ENCODE measurements around the gene TLL2.

Gene TLL2

GRCh38 chr10:96497391-96497790 is 16.3 kb downstream of the TLL2 start:
- no peak overlapping the region for H3K4me3 ChIP-seq (ENCODE audit: low read length, poor library complexity, severe bottlenecking)
- no peaks in the 10 kb centered on the region for H3K9me3 ChIP-seq (ENCODE audit: insufficient read depth, low read depth, low read length)
- no peak overlapping the region for H2AFZ ChIP-seq (ENCODE audit: low read length)
- no peak overlapping the region for H3K4me2 ChIP-seq (ENCODE audit: low read depth, low read length, poor library complexity, severe bottlenecking)
- H3K36me3 ChIP-seq (ENCODE audit: insufficient read depth, low read length): no peaks in the 10 kb centered on the region
- H3K9ac ChIP-seq (ENCODE audit: low read depth, low read length, poor library complexity, severe bottlenecking): no peak overlapping the region
- no peaks in the 10 kb centered on the region for H3K4me1 ChIP-seq (ENCODE audit: insufficient read depth, low read length, poor library complexity, severe bottlenecking)
- H3F3A ChIP-seq (ENCODE audit: low read depth): no peaks in the 10 kb centered on the region
- no peaks in the 10 kb centered on the region for H3K79me2 ChIP-seq (ENCODE audit: insufficient read depth, low read length)
- no peaks in the 10 kb centered on the region for H4K20me1 ChIP-seq (ENCODE audit: insufficient read depth, low read length, poor library complexity, severe bottlenecking)
- H3K27me3 ChIP-seq (ENCODE audit: insufficient read depth, low read length, poor library complexity, severe bottlenecking): no peaks in the 10 kb centered on the region
- TF ChIP-seq EZH2phosphoT487 (IDR thresholded peaks at IDR 0.05; ENCODE audit: borderline replicate concordance): no peak
- no peak for TF ChIP-seq CTCF (conservative IDR thresholded peaks at IDR 0.05; ENCODE audit: low read length)
- H3K9me2 ChIP-seq (replicated peaks; ENCODE audit: low read depth, low read length): no peaks in the 10 kb centered on the region

- Histone ChIP-seq H3K9ac (ENCODE audit: low read depth, low read length, poor library complexity, severe bottlenecking) (no peak overlapping the region), H3K4me3 (ENCODE audit: low read length, poor library complexity, severe bottlenecking) (no peak overlapping the region), H2AFZ (ENCODE audit: low read length) (no peak overlapping the region), H3K9me2 (replicated peaks; ENCODE audit: low read depth, low read length) (no peaks in the 10 kb centered on the region), H3F3A (ENCODE audit: low read depth) (no peaks in the 10 kb centered on the region), H3K36me3 (ENCODE audit: insufficient read depth, low read length) (no peaks in the 10 kb centered on the region), H3K27me3 (ENCODE audit: insufficient read depth, low read length, poor library complexity, severe bottlenecking) (no peaks in the 10 kb centered on the region), H4K20me1 (ENCODE audit: insufficient read depth, low read length, poor library complexity, severe bottlenecking) (no peaks in the 10 kb centered on the region), H3K9me3 (ENCODE audit: insufficient read depth, low read depth, low read length) (no peaks in the 10 kb centered on the region), H3K79me2 (ENCODE audit: insufficient read depth, low read length) (no peaks in the 10 kb centered on the region), H3K4me1 (ENCODE audit: insufficient read depth, low read length, poor library complexity, severe bottlenecking) (no peaks in the 10 kb centered on the region), H3K4me2 (ENCODE audit: low read depth, low read length, poor library complexity, severe bottlenecking) (no peak overlapping the region)
- no peak for TF ChIP-seq CTCF (conservative IDR thresholded peaks at IDR 0.05; ENCODE audit: low read length)
- no peak for TF ChIP-seq EZH2phosphoT487 (IDR thresholded peaks at IDR 0.05; ENCODE audit: borderline replicate concordance)
These were observed 17.3 kb downstream of the TLL2 start for GRCh38 chr10:96496281-96496925.

- no peaks in the 10 kb centered on the region for H4K20me1 ChIP-seq (ENCODE audit: insufficient read depth, low read length, poor library complexity, severe bottlenecking)
- no peak overlapping the region for H2AFZ ChIP-seq (ENCODE audit: low read length)
- H3K4me2 ChIP-seq (ENCODE audit: low read depth, low read length, poor library complexity, severe bottlenecking): no peak overlapping the region
- H3K9me2 ChIP-seq (replicated peaks; ENCODE audit: low read depth, low read length): no peaks in the 10 kb centered on the region
- no peaks in the 10 kb centered on the region for H3K4me1 ChIP-seq (ENCODE audit: insufficient read depth, low read length, poor library complexity, severe bottlenecking)
- H3K27me3 ChIP-seq (ENCODE audit: insufficient read depth, low read length, poor library complexity, severe bottlenecking): no peaks in the 10 kb centered on the region
- H3K36me3 ChIP-seq (ENCODE audit: insufficient read depth, low read length): no peaks in the 10 kb centered on the region
- H3K9me3 ChIP-seq (ENCODE audit: insufficient read depth, low read depth, low read length): no peaks in the 10 kb centered on the region
- no peaks in the 10 kb centered on the region for H3F3A ChIP-seq (ENCODE audit: low read depth)
- no peaks in the 10 kb centered on the region for H3K79me2 ChIP-seq (ENCODE audit: insufficient read depth, low read length)
- no peak for TF ChIP-seq EZH2phosphoT487 (IDR thresholded peaks at IDR 0.05; ENCODE audit: borderline replicate concordance)
- no peak for TF ChIP-seq CTCF (conservative IDR thresholded peaks at IDR 0.05; ENCODE audit: low read length)
- H3K9ac ChIP-seq (ENCODE audit: low read depth, low read length, poor library complexity, severe bottlenecking): no peak overlapping the region
- H3K4me3 ChIP-seq (ENCODE audit: low read length, poor library complexity, severe bottlenecking): no peak overlapping the region
These were observed 18.2 kb downstream of the TLL2 start for GRCh38 chr10:96495544-96495943.

Data from Loucy (cell line).